HL-60 (cell line): Measurements from ENCODE around the gene KAZN.

Experiments
- GABPA ChIP-seq: IDR thresholded peaks from 2 replicates; pipeline ENCODE4 v1.6.1; 2012; ENCODE audit warnings: low read depth
- POLR2AphosphoS5 ChIP-seq: IDR thresholded peaks from 2 replicates; pipeline ENCODE4 v1.6.1; 2012; ENCODE audit warnings: low read depth
- SPI1 ChIP-seq: IDR thresholded peaks from 2 replicates; pipeline ENCODE4 v1.6.1; 2012; ENCODE audit warnings: low read depth, mild to moderate bottlenecking, borderline replicate concordance
- TF ChIP-seq, protein P1 (sequence below): IDR thresholded peaks from one replicate; pipeline ENCODE4 v1.5.1; 2011; ENCODE audit warnings: low read length, control low read depth, inconsistent platforms; ENCODE audit not compliant: insufficient read depth
- TF ChIP-seq, protein P2 (sequence below): IDR thresholded peaks from 2 replicates; pipeline ENCODE4 v1.6.1; 2012; ENCODE audit warnings: low read depth; ENCODE audit not compliant: insufficient replicate concordance

GRCh38 chr1:14616632-14617396, 18.3 kb downstream of the KAZN start:
- TF ChIP-seq, protein P1, sequence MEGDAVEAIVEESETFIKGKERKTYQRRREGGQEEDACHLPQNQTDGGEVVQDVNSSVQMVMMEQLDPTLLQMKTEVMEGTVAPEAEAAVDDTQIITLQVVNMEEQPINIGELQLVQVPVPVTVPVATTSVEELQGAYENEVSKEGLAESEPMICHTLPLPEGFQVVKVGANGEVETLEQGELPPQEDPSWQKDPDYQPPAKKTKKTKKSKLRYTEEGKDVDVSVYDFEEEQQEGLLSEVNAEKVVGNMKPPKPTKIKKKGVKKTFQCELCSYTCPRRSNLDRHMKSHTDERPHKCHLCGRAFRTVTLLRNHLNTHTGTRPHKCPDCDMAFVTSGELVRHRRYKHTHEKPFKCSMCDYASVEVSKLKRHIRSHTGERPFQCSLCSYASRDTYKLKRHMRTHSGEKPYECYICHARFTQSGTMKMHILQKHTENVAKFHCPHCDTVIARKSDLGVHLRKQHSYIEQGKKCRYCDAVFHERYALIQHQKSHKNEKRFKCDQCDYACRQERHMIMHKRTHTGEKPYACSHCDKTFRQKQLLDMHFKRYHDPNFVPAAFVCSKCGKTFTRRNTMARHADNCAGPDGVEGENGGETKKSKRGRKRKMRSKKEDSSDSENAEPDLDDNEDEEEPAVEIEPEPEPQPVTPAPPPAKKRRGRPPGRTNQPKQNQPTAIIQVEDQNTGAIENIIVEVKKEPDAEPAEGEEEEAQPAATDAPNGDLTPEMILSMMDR: no peak
- TF ChIP-seq POLR2AphosphoS5: no peak
- TF ChIP-seq, protein P2, sequence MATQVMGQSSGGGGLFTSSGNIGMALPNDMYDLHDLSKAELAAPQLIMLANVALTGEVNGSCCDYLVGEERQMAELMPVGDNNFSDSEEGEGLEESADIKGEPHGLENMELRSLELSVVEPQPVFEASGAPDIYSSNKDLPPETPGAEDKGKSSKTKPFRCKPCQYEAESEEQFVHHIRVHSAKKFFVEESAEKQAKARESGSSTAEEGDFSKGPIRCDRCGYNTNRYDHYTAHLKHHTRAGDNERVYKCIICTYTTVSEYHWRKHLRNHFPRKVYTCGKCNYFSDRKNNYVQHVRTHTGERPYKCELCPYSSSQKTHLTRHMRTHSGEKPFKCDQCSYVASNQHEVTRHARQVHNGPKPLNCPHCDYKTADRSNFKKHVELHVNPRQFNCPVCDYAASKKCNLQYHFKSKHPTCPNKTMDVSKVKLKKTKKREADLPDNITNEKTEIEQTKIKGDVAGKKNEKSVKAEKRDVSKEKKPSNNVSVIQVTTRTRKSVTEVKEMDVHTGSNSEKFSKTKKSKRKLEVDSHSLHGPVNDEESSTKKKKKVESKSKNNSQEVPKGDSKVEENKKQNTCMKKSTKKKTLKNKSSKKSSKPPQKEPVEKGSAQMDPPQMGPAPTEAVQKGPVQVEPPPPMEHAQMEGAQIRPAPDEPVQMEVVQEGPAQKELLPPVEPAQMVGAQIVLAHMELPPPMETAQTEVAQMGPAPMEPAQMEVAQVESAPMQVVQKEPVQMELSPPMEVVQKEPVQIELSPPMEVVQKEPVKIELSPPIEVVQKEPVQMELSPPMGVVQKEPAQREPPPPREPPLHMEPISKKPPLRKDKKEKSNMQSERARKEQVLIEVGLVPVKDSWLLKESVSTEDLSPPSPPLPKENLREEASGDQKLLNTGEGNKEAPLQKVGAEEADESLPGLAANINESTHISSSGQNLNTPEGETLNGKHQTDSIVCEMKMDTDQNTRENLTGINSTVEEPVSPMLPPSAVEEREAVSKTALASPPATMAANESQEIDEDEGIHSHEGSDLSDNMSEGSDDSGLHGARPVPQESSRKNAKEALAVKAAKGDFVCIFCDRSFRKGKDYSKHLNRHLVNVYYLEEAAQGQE: no peak
- no peak for TF ChIP-seq SPI1
- no peak for TF ChIP-seq GABPA
